ENCODE results near the gene CLEC1B.

The CLEC1B gene

DNA sequence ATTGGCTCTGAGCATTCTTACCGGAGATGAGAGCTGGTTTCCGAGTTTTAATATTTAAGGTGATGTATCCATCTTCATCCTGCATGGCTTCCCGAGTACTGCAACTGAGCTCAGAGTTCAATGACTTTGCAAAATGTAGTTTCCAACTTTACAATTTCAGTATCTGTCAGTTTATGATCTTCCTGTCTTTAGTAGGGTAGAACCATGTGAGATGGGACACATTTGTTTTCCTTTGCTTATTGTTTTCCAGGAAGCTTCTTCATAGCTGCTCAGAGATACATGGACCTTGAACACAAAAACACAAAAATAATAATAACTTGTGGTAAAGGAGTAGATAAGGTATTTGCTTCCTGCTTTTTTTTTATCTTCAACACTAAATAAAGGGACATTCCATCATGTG lies at the start of gene CLEC1B:
CLEC1B (minus strand) TSS at position 106 of the 400 bp plus-strand sequence; CDS start at position 85, 21 bp downstream.
- ChIA-PET CTCF (interaction anchor here (3.8 kb wide), 1 partner anchor 11 kb away, joined by 18 read pairs; the partner anchor contains the start of gene CLEC12B), POLR2A (no interaction called here)
- no peak for DNase-seq (ENCODE audit: extremely low spot score)
- TF ChIP-seq TARDBP (IDR thresholded peaks at IDR 0.05) (no peak), ELF4 (IDR thresholded peaks at IDR 0.05) (no peak), FOXA1 (IDR thresholded peaks at IDR 0.05) (no peak), ZNF384 (IDR thresholded peaks at IDR 0.05) (no peak), SUZ12 (IDR thresholded peaks at IDR 0.05) (no peak), FOXK2 (IDR thresholded peaks at IDR 0.05) (no peak), FOXM1 (IDR thresholded peaks at IDR 0.05; ENCODE audit: borderline replicate concordance) (no peak)
- TF ChIP-seq, protein P1, sequence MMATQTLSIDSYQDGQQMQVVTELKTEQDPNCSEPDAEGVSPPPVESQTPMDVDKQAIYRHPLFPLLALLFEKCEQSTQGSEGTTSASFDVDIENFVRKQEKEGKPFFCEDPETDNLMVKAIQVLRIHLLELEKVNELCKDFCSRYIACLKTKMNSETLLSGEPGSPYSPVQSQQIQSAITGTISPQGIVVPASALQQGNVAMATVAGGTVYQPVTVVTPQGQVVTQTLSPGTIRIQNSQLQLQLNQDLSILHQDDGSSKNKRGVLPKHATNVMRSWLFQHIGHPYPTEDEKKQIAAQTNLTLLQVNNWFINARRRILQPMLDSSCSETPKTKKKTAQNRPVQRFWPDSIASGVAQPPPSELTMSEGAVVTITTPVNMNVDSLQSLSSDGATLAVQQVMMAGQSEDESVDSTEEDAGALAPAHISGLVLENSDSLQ (IDR thresholded peaks at IDR 0.05): no peak

DNA sequence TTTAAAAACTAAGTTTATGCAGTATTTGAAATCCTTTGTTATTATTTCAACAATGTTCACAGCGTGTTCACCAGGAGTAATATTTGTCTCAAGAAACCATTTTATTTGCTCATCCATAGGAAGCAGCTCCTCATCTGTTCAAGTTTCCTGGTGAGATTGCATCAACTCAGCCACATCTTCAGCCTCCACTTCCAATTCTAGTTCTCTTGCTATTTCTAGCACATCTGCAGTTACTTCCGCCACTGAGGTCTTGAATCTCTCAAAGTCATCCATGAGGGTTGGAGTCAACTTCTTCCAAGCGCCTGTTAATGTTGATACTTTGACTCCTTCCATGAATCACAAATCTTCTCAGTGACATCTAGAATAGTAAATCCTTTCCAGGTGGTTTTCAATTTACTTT lies 49.6 kb upstream of the CLEC1B start:
- POLR2A ChIA-PET: no interaction called here
- DNase-seq (ENCODE audit: extremely low spot score): no peak
- CTCF ChIA-PET: no interaction called here

DNA sequence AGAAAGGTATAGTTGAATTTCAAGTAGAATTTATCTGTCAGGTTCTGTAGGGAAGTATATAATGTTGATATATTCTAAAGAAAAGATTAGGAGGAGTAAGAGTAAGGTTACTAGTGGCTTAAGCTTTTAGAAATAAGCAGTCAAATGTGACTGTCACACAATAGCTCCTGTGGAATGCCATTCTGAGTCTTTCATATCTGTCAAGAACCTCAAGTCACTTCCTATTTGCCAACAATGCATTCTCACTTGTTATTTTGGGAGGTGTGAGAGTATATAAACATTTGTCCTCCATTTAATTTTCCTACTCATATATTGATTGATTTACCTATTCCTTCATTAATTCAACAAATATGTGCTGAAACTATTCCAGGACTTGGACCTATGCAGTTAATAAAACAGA lies 43.2 kb upstream of the CLEC1B start:
- POLR2A ChIA-PET: no interaction called here
- TF ChIP-seq FOXK2 (IDR thresholded peaks at IDR 0.05) (no peak), ELF4 (IDR thresholded peaks at IDR 0.05) (no peak), BHLHE40 (IDR thresholded peaks at IDR 0.05; ENCODE audit: borderline replicate concordance) (no peak), LEF1 (IDR thresholded peaks at IDR 0.05; ENCODE audit: borderline replicate concordance) (no peak), ZNF384 (IDR thresholded peaks at IDR 0.05) (no peak), SUZ12 (IDR thresholded peaks at IDR 0.05) (no peak), SP1 (IDR thresholded peaks at IDR 0.05) (no peak), ARNT (IDR thresholded peaks at IDR 0.05) (no peak), NFRKB (IDR thresholded peaks at IDR 0.05) (no peak), FOXM1 (IDR thresholded peaks at IDR 0.05; ENCODE audit: borderline replicate concordance) (no peak), TARDBP (IDR thresholded peaks at IDR 0.05) (no peak), FOXA1 (IDR thresholded peaks at IDR 0.05) (no peak), L3MBTL2 (conservative IDR thresholded peaks at IDR 0.05) (no peak), HDGF (IDR thresholded peaks at IDR 0.05; ENCODE audit: borderline replicate concordance) (no peak), CTBP1 (IDR thresholded peaks at IDR 0.05; ENCODE audit: borderline replicate concordance) (no peak)
- TF ChIP-seq, protein P1 (IDR thresholded peaks at IDR 0.05): no peak
- CTCF ChIA-PET: no interaction called here
- no peak for DNase-seq (ENCODE audit: extremely low spot score)

More for the DNA sequence above, 49.6 kb upstream of the CLEC1B start:
- TF ChIP-seq ARNT (IDR thresholded peaks at IDR 0.05) (no peak), ZNF384 (IDR thresholded peaks at IDR 0.05) (no peak), CTBP1 (IDR thresholded peaks at IDR 0.05; ENCODE audit: borderline replicate concordance) (no peak), LEF1 (IDR thresholded peaks at IDR 0.05; ENCODE audit: borderline replicate concordance) (no peak), FOXK2 (IDR thresholded peaks at IDR 0.05) (no peak), TARDBP (IDR thresholded peaks at IDR 0.05) (no peak), SP1 (IDR thresholded peaks at IDR 0.05) (no peak), L3MBTL2 (conservative IDR thresholded peaks at IDR 0.05) (no peak)
- TF ChIP-seq, protein P1 (IDR thresholded peaks at IDR 0.05): no peak

DNA sequence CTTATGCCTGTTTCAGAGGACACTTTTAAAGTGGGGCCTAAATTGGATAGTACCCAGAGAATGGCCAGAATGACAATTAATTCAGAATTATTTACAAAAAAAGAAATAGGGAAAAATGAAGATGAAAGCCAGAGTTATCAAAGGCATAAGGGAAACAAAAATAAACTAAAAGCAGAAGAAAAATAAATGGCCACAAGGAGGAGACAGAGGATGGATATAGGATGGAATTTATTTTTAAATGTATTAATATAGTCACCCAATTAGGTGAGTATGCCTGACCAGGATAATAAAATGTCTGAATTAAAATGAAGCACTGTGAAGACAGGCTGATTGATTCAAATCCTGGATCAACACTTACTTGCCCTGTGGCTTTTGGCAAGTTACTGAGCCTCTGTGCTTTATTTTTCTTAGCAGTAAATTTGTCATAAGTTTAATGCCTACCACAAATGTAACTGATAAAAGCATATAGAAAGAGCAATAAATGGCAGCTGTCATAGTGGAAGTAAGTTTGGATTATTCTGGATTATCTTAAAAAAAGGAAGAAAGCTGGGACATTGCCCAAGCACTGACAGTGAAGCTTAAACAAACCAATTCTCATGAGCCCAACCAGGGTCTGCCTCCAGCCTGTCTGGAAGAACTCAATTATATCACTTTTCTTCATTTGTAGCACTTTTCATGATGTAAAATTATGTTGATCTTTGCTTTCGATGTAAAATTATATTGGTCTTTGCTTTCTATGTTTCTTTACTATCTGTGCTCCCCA lies 35.0 kb upstream of the CLEC1B start:
- CTCF ChIA-PET: interaction anchor here (0.6 to 1.2 kb wide), 4 partner anchors 24 to 271 kb away, joined by 3 to 7 read pairs (median 4); no protein-coding TSS in a partner anchor
- DNase-seq (ENCODE audit: extremely low spot score): no peak
- TF ChIP-seq NFRKB (IDR thresholded peaks at IDR 0.05): no peak
- no peak for TF ChIP-seq CTBP1 (IDR thresholded peaks at IDR 0.05; ENCODE audit: borderline replicate concordance)
- TF ChIP-seq ZNF384 (IDR thresholded peaks at IDR 0.05): no peak
- no peak for TF ChIP-seq L3MBTL2 (conservative IDR thresholded peaks at IDR 0.05)
- no peak for TF ChIP-seq FOXK2 (IDR thresholded peaks at IDR 0.05)
- no peak for TF ChIP-seq SUZ12 (IDR thresholded peaks at IDR 0.05)
- TF ChIP-seq HDGF (IDR thresholded peaks at IDR 0.05; ENCODE audit: borderline replicate concordance): no peak
- no peak for TF ChIP-seq FOXA1 (IDR thresholded peaks at IDR 0.05)
- POLR2A ChIA-PET: no interaction called here

DNA sequence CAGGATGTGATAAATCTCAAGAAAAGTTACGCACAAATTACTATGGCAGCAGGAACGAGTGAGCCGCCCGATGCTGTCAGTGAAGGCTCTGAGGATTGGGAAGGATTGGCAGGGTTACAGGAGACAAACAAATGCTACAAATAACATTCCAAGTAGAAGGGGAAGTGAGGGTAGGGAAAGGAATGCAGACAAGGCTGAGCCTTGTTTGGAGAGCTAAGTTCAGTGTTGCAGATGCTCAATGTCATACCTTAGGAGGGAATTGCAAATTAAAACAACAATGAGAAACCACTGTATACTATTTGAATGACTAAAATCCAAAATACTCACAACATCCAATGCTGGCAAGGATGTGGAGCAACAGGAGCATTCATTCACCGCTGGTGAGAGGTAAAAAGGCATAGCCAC lies 32.9 kb upstream of the CLEC1B start:
- TF ChIP-seq SUZ12 (IDR thresholded peaks at IDR 0.05) (no peak), FOXK2 (IDR thresholded peaks at IDR 0.05) (no peak), NFRKB (IDR thresholded peaks at IDR 0.05) (no peak), ELF4 (IDR thresholded peaks at IDR 0.05) (no peak), TARDBP (IDR thresholded peaks at IDR 0.05) (no peak), LEF1 (IDR thresholded peaks at IDR 0.05; ENCODE audit: borderline replicate concordance) (no peak), SP1 (IDR thresholded peaks at IDR 0.05) (no peak), FOXM1 (IDR thresholded peaks at IDR 0.05; ENCODE audit: borderline replicate concordance) (no peak)
- TF ChIP-seq, protein P1 (IDR thresholded peaks at IDR 0.05): no peak
- ChIA-PET CTCF (no interaction called here), POLR2A (no interaction called here)
- DNase-seq (ENCODE audit: extremely low spot score): no peak

DNA sequence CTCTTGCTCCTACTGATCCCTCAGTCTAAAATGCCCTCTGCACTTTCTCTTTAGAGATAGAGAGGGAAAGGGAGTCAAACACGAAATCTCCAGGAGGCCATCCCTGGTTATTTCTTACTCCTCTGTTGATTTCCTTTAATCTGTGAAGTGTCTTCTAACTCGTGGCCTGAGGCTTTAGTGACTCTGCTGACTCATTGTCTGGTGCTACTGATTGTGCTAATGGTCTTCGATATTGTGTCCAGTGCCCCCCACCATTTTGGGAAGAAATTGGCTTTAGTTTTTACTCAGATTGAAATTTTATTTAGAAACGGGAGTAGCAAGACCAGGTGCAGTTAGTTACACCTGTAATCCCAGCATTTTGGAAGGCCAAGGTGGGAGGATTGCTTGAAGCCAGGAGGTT lies 32.4 kb upstream of the CLEC1B start:
- no peak for DNase-seq (ENCODE audit: extremely low spot score)
- TF ChIP-seq FOXM1 (IDR thresholded peaks at IDR 0.05; ENCODE audit: borderline replicate concordance): no peak
- no peak for TF ChIP-seq FOXK2 (IDR thresholded peaks at IDR 0.05)
- TF ChIP-seq LEF1 (IDR thresholded peaks at IDR 0.05; ENCODE audit: borderline replicate concordance): no peak
- no peak for TF ChIP-seq CTBP1 (IDR thresholded peaks at IDR 0.05; ENCODE audit: borderline replicate concordance)
- no peak for TF ChIP-seq L3MBTL2 (conservative IDR thresholded peaks at IDR 0.05)
- ChIA-PET POLR2A (no interaction called here), CTCF (no interaction called here)
